Esophagus muscularis mucosa (tissue), 4 donors: ENCODE data around the gene IL17B.

Experiments
- CTCF ChIP-seq, 3 experiments: fragments of 200-600 bp in 2 of 3; fragments of 450-650 bp in 1 of 3; sonication (generic) in 2 of 3; IDR thresholded peaks; one replicate each; pipeline ENCODE4 v1.5.1; 2017 to 2019; ENCODE audit warnings: antibody characterized with exemption in 3 of 3, mild to moderate bottlenecking in 2 of 3, moderate library complexity in 1 of 3
- EP300 ChIP-seq: sonication (generic); formaldehyde crosslinking; IDR thresholded peaks from one replicate; pipeline ENCODE4 v1.6.1; 2017; ENCODE audit warnings: antibody characterized with exemption
- POLR2A ChIP-seq: fragments of 450-650 bp; IDR thresholded peaks from one replicate; pipeline ENCODE4 v1.6.1; 2017; ENCODE audit warnings: antibody characterized with exemption, moderate library complexity, mild to moderate bottlenecking, low read depth

DNA sequence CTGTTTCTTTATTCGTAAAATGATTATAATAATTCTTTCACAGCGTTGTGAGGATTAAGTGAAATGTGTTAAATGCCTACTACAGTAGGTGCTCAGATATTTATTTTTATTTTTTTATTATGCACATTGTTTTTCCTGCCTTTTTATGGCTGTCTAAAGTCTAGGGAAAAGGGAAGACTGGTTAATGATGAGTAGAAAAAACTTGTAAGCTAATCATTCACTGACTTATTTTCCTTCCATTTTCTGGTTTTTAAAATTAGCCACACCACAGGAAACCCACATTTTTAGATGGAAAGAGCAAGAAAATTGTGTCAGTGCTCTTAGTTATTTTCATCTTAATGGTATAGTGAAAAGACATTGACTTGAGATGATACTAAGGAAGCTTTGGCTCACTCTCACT is 25.2 kb downstream of the IL17B start:
- no peak for TF ChIP-seq CTCF (IDR thresholded peaks at IDR 0.05)
- no peak for TF ChIP-seq POLR2A
- no peak for TF ChIP-seq EP300
